Endothelial cell of umbilical vein (primary cell): Measurements from ENCODE around the gene ELANE. TPM values are rescaled to one million over a fixed set of nuclear protein-coding genes. Genes with fewer than 3 reads are reported as not detected.

ENCODE experiments used
- BruUV-seq: library from RNA; stranded (reverse); fragments of 400-500 nt; replicated peaks from 2 replicates; lab custom pipeline; 2021; lab: Mats Ljungman, UMichigan
- CTCF ChIA-PET: fragments of 300-600, 350-600 bp; sonication (Branson Sonifier 250); formaldehyde crosslinking; loops from one replicate; lab custom pipeline; 2021; ENCODE audit warnings: antibody characterized with exemption, inconsistent platforms; lab: Charles Lee
- POLR2A ChIA-PET: fragments of 300-600, 350-600 bp; sonication (Branson Sonifier 250); formaldehyde crosslinking; loops from one replicate; lab custom pipeline; 2021; ENCODE audit warnings: antibody characterized with exemption, inconsistent platforms; lab: Charles Lee
- DNase-seq: peaks from one replicate; pipeline ENCODE4 v3.0.0-alpha.2; 2011; ENCODE audit warnings: low read depth, low spot score
- FAIRE-seq: peaks from 2 replicates; lab custom pipeline; 2011; peaks lifted over from hg19 to GRCh38; lab: Jason Lieb, UNC
- H2AFZ ChIP-seq: 2 replicates; pipeline ENCODE4 v1.6.0; 2012; ENCODE audit warnings: low read depth, low read length, control low read depth, inconsistent platforms
- H3K27ac ChIP-seq: 2 replicates; pipeline ENCODE4 v1.5.1; 2011; ENCODE audit warnings: low read depth, mild to moderate bottlenecking, control low read depth, low read length, moderate library complexity; ENCODE audit not compliant: insufficient read depth
- H3K27me3 ChIP-seq, 2 experiments: 2 replicates each; pipeline versions ENCODE4 v1.6.0 to v1.6.1; 2011; ENCODE audit warnings: low read length in 2 of 2, mixed read lengths in 1 of 2; ENCODE audit not compliant: control insufficient read depth in 2 of 2, insufficient read depth in 2 of 2
- H3K36me3 ChIP-seq, 2 experiments: 2 replicates in 1 of 2; 3 replicates in 1 of 2; pipeline ENCODE4 v1.5.1; 2011; ENCODE audit warnings: low read length in 2 of 2, mild to moderate bottlenecking in 1 of 2, moderate library complexity in 1 of 2; ENCODE audit not compliant: control insufficient read depth in 2 of 2, insufficient read depth in 2 of 2; ENCODE audit errors: extremely low read depth in 1 of 2
- H3K4me1 ChIP-seq: 3 replicates; pipeline ENCODE4 v1.5.1; 2011; ENCODE audit warnings: mild to moderate bottlenecking, low read length; ENCODE audit not compliant: control insufficient read depth, insufficient read depth; ENCODE audit errors: extremely low read depth
- H3K4me2 ChIP-seq: 2 replicates; pipeline ENCODE4 v1.6.1; 2011; ENCODE audit warnings: low read length, control low read depth, mixed read lengths; ENCODE audit not compliant: insufficient read depth
- H3K4me3 ChIP-seq, 3 experiments: fragments of 200-600 bp in 1 of 3; sonication (generic), shearing (Covaris generic) in 1 of 3; replicated peaks in 1 of 3; 2 replicates each; pipeline ENCODE4 v1.5.1; 2011 to 2016; ENCODE audit warnings: control low read depth in 3 of 3, low read length in 3 of 3, mild to moderate bottlenecking in 2 of 3, inconsistent platforms in 1 of 3, low read depth in 1 of 3, moderate library complexity in 1 of 3; ENCODE audit not compliant: insufficient read depth in 1 of 3
- H3K79me2 ChIP-seq: 2 replicates; pipeline ENCODE4 v1.6.0; 2012; ENCODE audit warnings: low read length, inconsistent platforms; ENCODE audit not compliant: control insufficient read depth, insufficient read depth
- H3K9ac ChIP-seq: replicated peaks from 2 replicates; pipeline ENCODE3; 2011; ENCODE audit warnings: low read length, control low read depth; ENCODE audit not compliant: insufficient read depth; ENCODE audit errors: extremely low read depth
- H3K9me1 ChIP-seq: replicated peaks from 3 replicates; pipeline ENCODE4 v1.6.0; 2011; ENCODE audit warnings: mild to moderate bottlenecking, low read length; ENCODE audit not compliant: control insufficient read depth, insufficient read depth; ENCODE audit errors: extremely low read depth
- H3K9me3 ChIP-seq: replicated peaks from 2 replicates; pipeline ENCODE4 v1.5.1; 2012; ENCODE audit warnings: low read length, inconsistent platforms; ENCODE audit not compliant: control insufficient read depth, insufficient read depth
- H4K20me1 ChIP-seq: replicated peaks from 2 replicates; pipeline ENCODE3; 2011; ENCODE audit warnings: mild to moderate bottlenecking, low read length; ENCODE audit not compliant: control insufficient read depth, insufficient read depth; ENCODE audit errors: extremely low read depth
- CTCF ChIP-seq, 2 donors: IDR thresholded peaks; 1 replicate in 1 of 2; 2 replicates in 1 of 2; pipeline ENCODE4 v1.5.1; 2011; ENCODE audit warnings: low read length in 2 of 2, mild to moderate bottlenecking in 2 of 2, moderate library complexity in 2 of 2, control low read depth in 1 of 2, inconsistent platforms in 1 of 2, low read depth in 1 of 2; ENCODE audit not compliant: insufficient read depth in 1 of 2; ENCODE audit errors: extremely low read depth in 1 of 2
- EZH2 ChIP-seq: IDR thresholded peaks from 2 replicates; pipeline ENCODE4 v1.6.1; 2012; ENCODE audit warnings: borderline replicate concordance, low read depth, mild to moderate bottlenecking, moderate library complexity, low read length, inconsistent platforms; ENCODE audit not compliant: severe bottlenecking
- FOS ChIP-seq: IDR thresholded peaks from 2 replicates; pipeline ENCODE4 v1.6.1; 2011; ENCODE audit warnings: mild to moderate bottlenecking, low read length, moderate library complexity, borderline replicate concordance; ENCODE audit not compliant: insufficient read depth
- GATA2 ChIP-seq: IDR thresholded peaks from 2 replicates; pipeline ENCODE4 v1.7.0; 2011; ENCODE audit warnings: low read depth, mild to moderate bottlenecking, moderate library complexity, mixed read lengths, low read length; ENCODE audit not compliant: insufficient read length, insufficient read depth
- JUN ChIP-seq: IDR thresholded peaks from 2 replicates; pipeline ENCODE4 v1.6.1; 2011; ENCODE audit warnings: borderline replicate concordance, low read depth; ENCODE audit not compliant: insufficient read length, insufficient read depth
- MAX ChIP-seq: IDR thresholded peaks from 2 replicates; pipeline ENCODE4 v1.6.1; 2011; ENCODE audit not compliant: insufficient read depth, insufficient read length
- MYC ChIP-seq: IDR thresholded peaks from one replicate; pipeline ENCODE4 v1.6.1; 2011; ENCODE audit warnings: mild to moderate bottlenecking, low read depth, low read length
- POLR2A ChIP-seq: IDR thresholded peaks from 2 replicates; pipeline ENCODE4 v1.6.1; 2012; ENCODE audit warnings: low read depth, mild to moderate bottlenecking, control low read depth, low read length
- POLR2AphosphoS5 ChIP-seq: IDR thresholded peaks from 2 replicates; pipeline ENCODE4 v1.6.1; 2012; ENCODE audit warnings: low read depth, mild to moderate bottlenecking, control low read depth, low read length, moderate library complexity; ENCODE audit not compliant: insufficient read depth
- dilution Hi-C: fragments of 300-500 bp; cut with MboI; formaldehyde crosslinking; loops from one replicate; pipeline ENCODE4 v1.15.0; 2019; ENCODE audit warnings: low sequenced_read_pairs; ENCODE audit not compliant: extremely low pct_ligation_motif_present
- intact Hi-C: fragments of 100-400 bp; cut with micrococcal nuclease; formaldehyde crosslinking; loops from one replicate; pipeline ENCODE4 v1.10.0; 2022
- polyA plus RNA-seq, 4 experiments: library from polyadenylated mRNA; depleted of rRNA in 3 of 4; stranded (reverse) in 3 of 4; unstranded in 1 of 4; fragments of >200 nt; gene quantifications; 2 replicates each; pipeline versions ENCODE4 v1.2.1 to v1.2.3, GENCODE V29; 2011 to 2012; ENCODE audit warnings: missing spikeins in 1 of 4
- total RNA-seq: library from RNA; stranded (reverse); gene quantifications from 2 replicates; pipeline ENCODE4 v1.2.3, GENCODE V29; 2021

ELANE gene
- total and polyA plus RNA-seq, 2 donors (not counting 3 experiments of a cell fraction or from before 2014, with no cell fraction given) = not detected

GRCh38 chr19:825897-826644, 26.0 kb upstream of the ELANE start:
- Histone ChIP-seq H2AFZ (no peak overlapping the region), H3K9ac (no peak overlapping the region), H3K9me3 (no peaks in the 10 kb centered on the region), H3K4me3 (no peak overlapping the region), H3K27ac (no peak overlapping the region), H3K4me1 (no peaks in the 10 kb centered on the region), H3K36me3 (no peaks in the 10 kb centered on the region), H3K4me2 (no peak overlapping the region), H3K79me2 (no peaks in the 10 kb centered on the region), H3K9me1 (no peaks in the 10 kb centered on the region), H3K27me3 (no peaks in the 10 kb centered on the region), H4K20me1 (no peaks in the 10 kb centered on the region)
- FAIRE-seq (no peak), DNase-seq (no peak)
- no TSS peak for BruUV-seq
- ChIA-PET CTCF (no interaction called here), POLR2A (no interaction called here)
- dilution Hi-C loops = no loop called here
- TF ChIP-seq CTCF (IDR thresholded peaks at IDR 0.05; ENCODE audit: extremely low read depth in 1 of 2, insufficient read depth in 1 of 2, low read depth in 1 of 2, low read length in 2 of 2) = no peak
- no peak for TF ChIP-seq JUN
- TF ChIP-seq MYC = no peak
- TF ChIP-seq POLR2A = no peak
- no peak for TF ChIP-seq POLR2AphosphoS5
- no peak for TF ChIP-seq FOS
- TF ChIP-seq EZH2 = no peak
- TF ChIP-seq GATA2 = no peak
- no peak for TF ChIP-seq MAX
- intact Hi-C loops = no loop called here
